ENCODE data around the gene NUP43.

DNA sequence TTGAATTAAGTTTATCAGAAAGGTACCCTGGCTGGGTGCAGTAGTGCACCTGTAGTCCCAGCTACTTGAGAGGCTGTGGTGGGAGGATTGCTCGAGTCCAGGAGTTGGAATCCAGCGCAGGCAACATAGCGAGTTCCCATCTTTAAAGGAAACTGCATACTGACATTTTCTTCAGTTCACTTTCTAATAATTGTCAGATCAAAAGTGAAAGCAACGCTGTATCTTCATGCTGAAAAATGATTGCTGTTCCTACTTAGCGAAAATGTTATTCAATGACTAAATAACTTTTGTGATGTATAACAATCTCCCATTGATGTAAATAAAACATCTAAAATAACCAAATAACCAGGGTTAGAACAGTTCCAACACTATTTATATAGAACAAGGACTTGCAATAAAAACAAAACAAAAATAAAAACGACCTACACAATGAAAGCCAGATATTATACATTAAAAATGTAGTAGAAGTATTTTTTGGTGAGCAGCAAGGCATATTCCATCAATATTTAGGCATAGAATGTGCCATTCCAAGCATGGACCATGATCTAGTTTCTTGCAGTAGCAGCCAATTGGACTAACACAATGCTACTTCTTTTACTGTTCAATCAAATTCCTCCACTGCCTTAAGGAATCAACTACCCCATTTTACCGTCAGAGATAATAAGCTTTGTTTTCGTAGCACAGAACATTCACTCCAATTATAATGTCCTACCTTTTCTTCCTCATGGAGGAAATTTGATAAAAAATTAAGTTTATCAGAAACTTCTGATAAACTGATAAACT, 30.0 kb downstream of the NUP43 start:
- no peak for TF ChIP-seq EZH2 (IDR thresholded peaks at IDR 0.05; ENCODE audit: borderline replicate concordance, insufficient read depth, low read depth, low read length, poor library complexity, severe bottlenecking)
- TF ChIP-seq, protein P1, sequence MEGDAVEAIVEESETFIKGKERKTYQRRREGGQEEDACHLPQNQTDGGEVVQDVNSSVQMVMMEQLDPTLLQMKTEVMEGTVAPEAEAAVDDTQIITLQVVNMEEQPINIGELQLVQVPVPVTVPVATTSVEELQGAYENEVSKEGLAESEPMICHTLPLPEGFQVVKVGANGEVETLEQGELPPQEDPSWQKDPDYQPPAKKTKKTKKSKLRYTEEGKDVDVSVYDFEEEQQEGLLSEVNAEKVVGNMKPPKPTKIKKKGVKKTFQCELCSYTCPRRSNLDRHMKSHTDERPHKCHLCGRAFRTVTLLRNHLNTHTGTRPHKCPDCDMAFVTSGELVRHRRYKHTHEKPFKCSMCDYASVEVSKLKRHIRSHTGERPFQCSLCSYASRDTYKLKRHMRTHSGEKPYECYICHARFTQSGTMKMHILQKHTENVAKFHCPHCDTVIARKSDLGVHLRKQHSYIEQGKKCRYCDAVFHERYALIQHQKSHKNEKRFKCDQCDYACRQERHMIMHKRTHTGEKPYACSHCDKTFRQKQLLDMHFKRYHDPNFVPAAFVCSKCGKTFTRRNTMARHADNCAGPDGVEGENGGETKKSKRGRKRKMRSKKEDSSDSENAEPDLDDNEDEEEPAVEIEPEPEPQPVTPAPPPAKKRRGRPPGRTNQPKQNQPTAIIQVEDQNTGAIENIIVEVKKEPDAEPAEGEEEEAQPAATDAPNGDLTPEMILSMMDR (IDR thresholded peaks at IDR 0.05) = no peak

All from B cell (primary cell).